Stimulated activated CD8-positive, alpha-beta memory T cell treated with anti-CD3 and anti-CD28 coated beads, Interleukin-7, amount 100 ng/mL, for 48 hours (primary cell): ENCODE data around the gene TCEA3.
"Not testable (repeated sequence)": the region's sequence is repeated elsewhere in the genome, so short reads cannot be mapped to it uniquely, and the experiment has no call there.

Experiments
- DNase-seq, 2 donors: peaks; one replicate each; pipeline ENCODE4 v3.0.0-alpha.2; 2020; ENCODE audit warnings: low read depth in 1 of 2; ENCODE audit errors: extremely low read depth in 1 of 2

Gene TCEA3

GRCh38 chr1:23395154-23395724 is 29.3 kb downstream of the TCEA3 start:
- no peak for DNase-seq

- no peak for DNase-seq
Observed at GRCh38 chr1:23394684-23395083, 29.9 kb downstream of the TCEA3 start.

- DNase-seq: no peak
Observed at GRCh38 chr1:23394181-23394580, 30.4 kb downstream of the TCEA3 start.

- DNase-seq: no peak
Observed at GRCh38 chr1:23393706-23394105, 30.8 kb downstream of the TCEA3 start.

DNA sequence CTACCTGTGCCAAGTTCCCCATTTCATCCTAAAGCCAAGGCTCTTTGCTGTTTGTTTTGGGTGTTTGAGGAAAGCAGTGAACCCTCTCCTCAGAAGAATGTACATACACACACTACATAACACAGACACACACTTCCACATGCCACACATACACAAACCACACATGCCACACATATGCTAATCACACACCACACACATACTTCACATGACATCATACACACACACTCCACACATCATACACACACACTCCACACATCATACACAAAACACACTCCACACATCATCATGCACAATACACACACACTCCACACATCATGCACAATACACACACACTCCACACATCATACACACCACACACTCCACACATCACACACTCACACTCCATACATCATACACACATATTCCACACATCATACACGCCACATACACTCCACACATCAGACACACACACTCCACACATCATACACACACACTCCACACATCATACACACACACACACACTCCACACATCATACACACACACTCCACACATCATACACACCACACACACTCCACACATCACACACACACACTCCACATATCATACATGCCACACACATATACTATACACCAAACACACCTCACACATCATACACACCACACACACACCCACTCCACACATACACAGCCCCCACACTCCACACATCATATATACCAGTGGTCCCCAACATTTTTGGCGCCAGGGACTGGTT is 32.3 kb downstream of the TCEA3 start:
- no peak for DNase-seq

- no peak for DNase-seq
Observed at GRCh38 chr1:23389837-23390321, 34.7 kb downstream of the TCEA3 start.

DNA sequence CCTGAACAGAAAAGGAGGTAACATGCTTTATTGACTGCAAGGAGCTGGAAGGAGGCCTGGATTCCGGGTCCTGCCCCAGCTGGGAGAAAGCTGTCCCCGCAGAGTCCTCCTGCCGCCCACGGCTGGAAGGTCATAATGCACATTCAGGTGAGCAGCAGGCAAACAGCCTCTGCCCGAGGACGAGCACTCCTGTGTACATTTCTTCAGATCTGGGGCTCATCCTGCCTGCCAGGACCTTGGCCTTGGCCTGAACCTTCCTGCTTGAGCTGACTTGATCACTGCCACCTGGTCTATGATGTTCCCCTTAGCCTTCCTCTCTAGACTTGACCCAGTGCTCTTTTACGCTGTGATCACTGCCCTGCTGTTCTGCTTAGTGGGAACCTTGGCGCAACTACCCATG is 37.1 kb downstream of the TCEA3 start:
- DNase-seq: no peak

GRCh38 chr1:23385119-23385621 is 39.4 kb downstream of the TCEA3 start:
- DNase-seq: no peak

DNA sequence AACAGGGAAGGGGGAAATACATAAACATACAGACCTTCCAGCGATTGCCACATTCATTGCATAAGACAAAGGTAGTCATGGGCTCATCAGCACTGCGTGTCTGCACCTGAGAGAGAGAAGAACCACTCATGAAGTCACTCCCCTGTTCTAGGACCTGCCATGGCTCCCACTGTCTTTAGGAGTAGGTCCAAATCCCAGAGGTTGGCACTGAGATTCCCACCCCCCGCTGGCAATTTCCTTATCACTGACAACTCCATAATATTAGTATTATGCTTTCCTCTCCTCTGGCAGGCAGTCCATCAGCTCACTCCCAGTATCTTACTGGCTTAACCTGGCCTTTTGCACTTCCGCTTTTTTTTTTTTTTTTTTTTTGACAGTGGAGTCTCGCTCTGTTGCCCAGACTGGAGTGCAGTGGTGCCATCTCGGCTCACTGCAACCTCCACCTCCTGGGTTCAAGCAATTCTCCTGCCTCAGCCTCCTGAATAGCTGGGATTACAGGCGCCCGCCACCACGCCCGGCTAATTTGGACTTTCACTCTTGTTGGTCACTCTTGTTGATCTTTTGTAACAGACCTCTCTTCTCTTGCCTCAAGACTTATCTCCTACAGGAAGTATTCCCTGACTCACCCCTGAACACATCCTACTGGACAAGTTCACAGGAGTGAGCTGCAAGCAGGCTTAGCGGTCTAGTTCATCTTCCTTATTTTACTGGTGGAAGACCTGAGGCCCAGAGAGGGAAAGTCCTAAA is 40.1 kb downstream of the TCEA3 start:
- DNase-seq: no peak

DNA sequence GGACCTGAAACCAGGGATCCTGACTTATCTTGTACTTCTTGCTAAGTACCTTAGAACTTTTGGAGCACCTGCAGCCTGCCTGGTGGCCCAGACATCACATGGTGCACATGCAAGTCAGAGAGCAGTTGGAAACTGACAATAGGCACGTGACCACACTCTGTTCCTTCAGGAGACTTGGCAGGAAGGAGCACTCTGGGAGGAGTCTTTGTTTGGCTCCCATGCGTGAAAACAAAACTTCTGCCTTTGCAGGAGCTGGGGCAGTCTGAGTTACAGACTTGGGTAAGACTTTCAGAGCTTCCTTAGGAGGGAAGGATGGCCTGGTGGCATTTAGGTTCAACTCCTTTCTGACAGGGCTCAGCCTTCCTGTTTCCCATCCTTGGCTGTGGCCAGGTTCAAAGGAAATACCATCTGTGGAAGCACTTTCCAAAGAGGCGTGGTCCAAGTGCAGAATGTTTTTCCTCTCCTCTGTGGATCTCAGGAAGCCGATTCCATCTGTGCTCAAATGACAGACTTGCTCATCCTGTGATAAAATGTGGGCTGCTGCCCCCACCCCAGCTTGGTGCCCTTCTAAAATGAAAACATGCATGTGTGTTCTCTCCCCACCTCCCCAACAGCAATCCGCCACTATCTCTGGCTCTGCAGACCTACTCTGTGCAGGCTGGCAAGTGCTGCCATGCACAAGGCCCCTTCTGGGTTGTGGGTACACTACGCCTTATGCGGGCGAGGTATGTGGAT is 40.8 kb downstream of the TCEA3 start:
- no peak for DNase-seq

DNA sequence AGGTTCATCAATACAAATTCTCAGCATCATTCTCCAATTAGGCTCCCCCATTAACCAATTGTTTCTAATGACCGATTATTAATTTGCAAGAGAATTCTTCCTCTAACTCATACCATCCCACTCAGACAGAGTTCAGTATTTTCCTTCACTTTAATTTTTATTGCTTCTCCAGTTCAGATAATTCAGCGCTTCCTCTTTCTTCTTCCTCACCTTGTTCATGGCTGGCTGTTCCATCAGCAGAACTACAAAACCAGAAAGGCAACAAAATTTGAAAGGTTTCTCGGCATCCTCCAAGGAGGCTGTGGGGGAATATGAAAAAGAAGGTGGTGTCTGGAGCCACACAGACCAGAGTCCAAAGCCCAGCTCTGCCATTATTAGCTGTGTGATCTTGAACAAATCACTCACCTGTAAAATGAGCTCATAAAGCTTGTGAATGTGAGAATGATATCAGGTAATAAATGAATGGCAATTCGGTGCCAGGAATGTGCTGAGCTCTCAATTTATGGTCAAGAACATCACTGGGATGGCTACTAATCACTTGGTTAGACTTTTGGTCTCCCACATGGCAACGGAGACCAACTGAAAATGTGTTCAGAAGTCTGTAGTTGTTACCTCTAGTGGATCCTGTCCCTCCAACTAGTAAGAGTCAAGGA is 43.2 kb downstream of the TCEA3 start:
- no peak for DNase-seq

DNA sequence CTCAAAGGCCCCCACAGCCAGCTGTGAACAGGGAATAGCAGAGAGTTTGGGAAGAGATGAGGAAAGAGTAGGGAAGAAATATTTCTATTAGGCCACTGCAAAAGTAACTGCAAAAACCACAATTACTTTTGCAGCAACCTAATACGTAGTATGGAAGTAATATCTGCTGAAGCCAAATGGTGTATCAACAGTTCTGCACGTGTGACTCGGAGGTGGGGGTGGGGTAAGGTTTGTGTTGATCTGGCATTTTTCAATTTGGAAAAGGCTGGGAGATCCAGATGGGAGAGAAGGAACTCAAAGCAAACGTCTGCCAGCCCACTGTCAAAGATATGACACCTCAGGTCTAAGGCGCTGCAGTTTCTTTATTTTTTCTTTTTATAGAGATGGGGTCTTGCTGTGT is 43.8 kb downstream of the TCEA3 start:
- no peak for DNase-seq

DNA sequence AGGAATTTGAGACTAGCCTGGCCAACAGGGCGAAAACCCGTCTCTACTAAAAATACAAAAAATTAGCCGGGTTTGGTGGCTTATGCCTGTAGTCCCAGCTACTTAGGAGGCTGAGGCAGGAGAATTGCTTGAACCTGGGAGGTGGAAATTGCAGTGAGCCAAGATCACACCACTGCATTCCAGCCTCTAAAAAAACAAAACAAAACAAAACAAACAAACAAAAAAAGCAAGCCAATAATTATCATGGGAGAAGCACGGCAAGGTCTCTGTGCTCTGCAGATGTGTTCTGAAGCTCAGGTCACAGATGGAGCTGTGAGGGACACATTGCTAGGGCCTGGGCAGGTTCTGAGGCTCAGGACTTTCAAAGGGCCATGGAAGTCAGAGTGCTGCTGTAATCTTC is 44.3 kb downstream of the TCEA3 start:
- not testable (repeated sequence) for DNase-seq

DNA sequence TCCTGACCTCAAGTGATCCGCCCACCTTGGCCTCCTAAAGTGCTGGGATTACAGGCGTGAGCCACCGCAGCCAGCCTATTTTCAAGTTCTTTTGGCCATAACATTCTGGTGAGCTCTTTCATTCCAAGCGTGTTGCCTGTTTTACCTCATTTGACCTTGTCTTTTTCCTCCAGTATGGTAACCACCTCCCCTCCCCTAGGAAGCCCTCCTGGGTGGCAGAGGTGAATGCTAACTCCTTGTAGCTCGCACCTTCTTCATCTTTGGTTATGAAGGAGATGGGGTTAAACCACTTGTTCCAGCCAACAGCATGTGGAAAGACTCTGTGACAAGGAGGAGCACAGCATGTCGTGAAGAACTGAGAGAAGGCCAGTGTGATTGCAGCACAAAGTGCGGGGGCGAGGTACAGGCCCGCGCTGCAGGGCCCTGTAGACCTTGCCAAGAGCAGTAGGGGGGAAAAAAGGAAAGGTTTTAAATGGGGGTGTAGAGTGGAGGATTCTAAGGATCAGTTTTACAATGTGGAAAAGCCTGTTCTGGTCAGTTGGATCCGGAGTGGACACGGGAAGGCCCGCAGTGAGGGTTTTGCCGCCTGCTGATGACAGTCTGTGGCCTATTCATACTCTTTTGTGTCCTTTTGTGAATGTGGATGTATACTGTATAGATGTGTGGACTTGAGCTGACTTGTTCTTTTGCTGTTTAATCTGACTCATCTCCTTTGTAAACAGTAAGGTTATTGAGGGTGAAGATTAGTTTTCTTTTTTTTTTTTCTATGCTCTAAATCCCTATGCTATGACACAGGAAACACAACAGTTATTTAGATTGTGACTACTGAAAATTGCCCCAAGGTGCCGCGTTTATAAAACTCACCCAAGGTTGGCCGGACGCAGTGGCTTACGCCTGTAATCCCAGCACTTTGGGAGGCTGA is 47.4 kb downstream of the TCEA3 start:
- no peak for DNase-seq

- DNase-seq: not testable (repeated sequence)
Observed at GRCh38 chr1:23374079-23374735, 50.3 kb downstream of the TCEA3 start.

GRCh38 chr1:23371987-23372880 is 52.3 kb downstream of the TCEA3 start:
- no peak for DNase-seq

- DNase-seq: no peak
Observed at GRCh38 chr1:23370709-23371584, 53.6 kb downstream of the TCEA3 start.
